Measurements from ENCODE around the gene GOSR2.
"Not testable (repeated sequence)": the region's sequence is repeated elsewhere in the genome, so short reads cannot be mapped to it uniquely, and the experiment has no call there.

The GOSR2 gene

GRCh38 chr17:46935658-46936266 lies 12.8 kb downstream of the GOSR2 start:
- no peak for DNase-seq

GRCh38 chr17:46940692-46941404 lies 17.9 kb downstream of the GOSR2 start:
- DNase-seq: peak; percentile 73 to 77

GRCh38 chr17:46942441-46943217 lies 19.7 kb downstream of the GOSR2 start:
- peak; percentile 76 to 77 for DNase-seq

- DNase-seq: no peak
Observed at GRCh38 chr17:46943218-46943500, 20.2 kb downstream of the GOSR2 start.

- no peak for DNase-seq
Observed at GRCh38 chr17:46943501-46944393, 20.8 kb downstream of the GOSR2 start.

GRCh38 chr17:46944931-46945330 lies 22.0 kb downstream of the GOSR2 start:
- no peak for DNase-seq

- DNase-seq: no peak
Observed at GRCh38 chr17:46947216-46947615, 24.3 kb downstream of the GOSR2 start.

- DNase-seq: no peak
Observed at GRCh38 chr17:46948544-46948943, 25.6 kb downstream of the GOSR2 start.

GRCh38 chr17:46949291-46950174 lies 26.6 kb downstream of the GOSR2 start:
- DNase-seq: no peak

GRCh38 chr17:46950342-46950996 lies 27.5 kb downstream of the GOSR2 start:
- DNase-seq: no peak

- DNase-seq: peak; percentile 29 to 57
Observed at GRCh38 chr17:46950997-46951621, 28.1 kb downstream of the GOSR2 start.

- DNase-seq: no peak
Observed at GRCh38 chr17:46951706-46952105, 28.7 kb downstream of the GOSR2 start.

- no peak for DNase-seq
Observed at GRCh38 chr17:46952115-46952514, 29.2 kb downstream of the GOSR2 start.

GRCh38 chr17:46953191-46953590 lies 30.2 kb downstream of the GOSR2 start:
- DNase-seq: not testable (repeated sequence)

- no peak for DNase-seq
Observed at GRCh38 chr17:46958041-46958591, 35.2 kb downstream of the GOSR2 start.

GRCh38 chr17:46960152-46960551 lies 37.2 kb downstream of the GOSR2 start:
- DNase-seq: no peak

GRCh38 chr17:46962374-46962790 lies 39.4 kb downstream of the GOSR2 start:
- DNase-seq: no peak

- no peak for DNase-seq
Observed at GRCh38 chr17:46963571-46963970, 40.6 kb downstream of the GOSR2 start.

- no peak for DNase-seq
Observed at GRCh38 chr17:46964315-46965265, 41.6 kb downstream of the GOSR2 start.

All from NCI-H2081 (cell line).